Caco-2 (cell line): ENCODE measurements around the gene FAS. TPM values are rescaled to one million over a fixed set of nuclear protein-coding genes. Genes with fewer than 3 reads are reported as not detected.

ENCODE experiments used
- BruUV-seq: library from RNA; stranded (reverse); fragments of 400-500 nt; replicated peaks from 2 replicates; lab custom pipeline; 2021; lab: Mats Ljungman, UMichigan
- CTCF ChIA-PET: fragments of 300-600 bp; sonication (Branson Sonifier 250); formaldehyde crosslinking; loops from one replicate; lab custom pipeline; 2022; ENCODE audit warnings: antibody characterized with exemption; lab: Charles Lee
- POLR2A ChIA-PET: fragments of 300-600 bp; sonication (Branson Sonifier 250); formaldehyde crosslinking; loops from one replicate; lab custom pipeline; 2022; ENCODE audit warnings: antibody characterized with exemption; lab: Charles Lee
- DNase-seq, 2 experiments: peaks; one replicate each; pipeline versions ENCODE4 v3.0.0 to v3.0.0-alpha.2; 2020 to 2022
- H3K27me3 ChIP-seq: replicated peaks from 2 replicates; pipeline ENCODE4 v1.6.0; 2011; ENCODE audit warnings: low read length; ENCODE audit not compliant: control insufficient read depth, insufficient read depth
- H3K36me3 ChIP-seq: 2 replicates; pipeline ENCODE4 v1.5.1; 2011; ENCODE audit warnings: low read length; ENCODE audit not compliant: control insufficient read depth, insufficient read depth
- H3K4me1 ChIP-seq: fragments of 250-450 bp; sonication (Bioruptor Pico); 2 replicates; pipeline ENCODE4 v1.5.1; 2020; ENCODE audit warnings: mild to moderate bottlenecking
- H3K4me3 ChIP-seq: 2 replicates; pipeline ENCODE4 v1.5.1; 2011; ENCODE audit warnings: low read depth, mild to moderate bottlenecking, control low read depth, low read length
- H3K9me3 ChIP-seq: fragments of 250-450 bp; sonication (Bioruptor Pico); 2 replicates; pipeline ENCODE4 v1.5.1; 2020; ENCODE audit warnings: mild to moderate bottlenecking, moderate library complexity
- H3K27ac Mint-ChIP-seq: one replicate; pipeline ENCODE4 v1.8.0; 2022; ENCODE audit warnings: mixed read lengths; ENCODE audit not compliant: unreplicated experiment
- H3K27me3 Mint-ChIP-seq: one replicate; pipeline ENCODE4 v1.8.0; 2022; ENCODE audit warnings: mixed read lengths; ENCODE audit not compliant: insufficient read depth, unreplicated experiment
- H3K36me3 Mint-ChIP-seq: one replicate; pipeline ENCODE4 v1.8.0; 2022; ENCODE audit warnings: mild to moderate bottlenecking, mixed read lengths; ENCODE audit not compliant: insufficient read depth, unreplicated experiment
- H3K4me1 Mint-ChIP-seq: one replicate; pipeline ENCODE4 v1.8.0; 2022; ENCODE audit warnings: low read depth, mixed read lengths; ENCODE audit not compliant: unreplicated experiment
- H3K4me3 Mint-ChIP-seq: one replicate; pipeline ENCODE4 v1.8.0; 2022; ENCODE audit warnings: mild to moderate bottlenecking, moderate library complexity, mixed read lengths; ENCODE audit not compliant: unreplicated experiment
- H3K9me3 Mint-ChIP-seq: one replicate; pipeline ENCODE4 v1.8.0; 2022; ENCODE audit warnings: mixed read lengths; ENCODE audit not compliant: unreplicated experiment
- CTCF ChIP-seq, 2 experiments: fragments of 200-600 bp in 1 of 2; IDR thresholded peaks; 1 replicate in 1 of 2; 2 replicates in 1 of 2; pipeline versions ENCODE4 v1.5.1 to v1.8.0; 2011 to 2022; ENCODE audit warnings: antibody characterized with exemption in 1 of 2, control low read depth in 1 of 2, inconsistent platforms in 1 of 2, low read depth in 1 of 2, low read length in 1 of 2, mild to moderate bottlenecking in 1 of 2, moderate library complexity in 1 of 2; ENCODE audit not compliant: insufficient read depth in 1 of 2, severe bottlenecking in 1 of 2, unreplicated experiment in 1 of 2
- intact Hi-C: fragments of 100-400 bp; cut with micrococcal nuclease; formaldehyde crosslinking; loops from one replicate; pipeline ENCODE4 v1.10.0; 2022; ENCODE audit not compliant: unreplicated experiment
- total RNA-seq: library from RNA; stranded (reverse); gene quantifications from 2 replicates; pipeline ENCODE4 v1.2.3, GENCODE V29; 2022

The FAS gene
- total RNA-seq, 1 experiment from 2014 or later = not detected

GRCh38 chr10:88992921-88993524, 2.4 kb downstream of the FAS start:
- H3K27me3 Mint-ChIP-seq = peaks cover 27% of the 10 kb centered on the region
- H3K36me3 Mint-ChIP-seq = no peaks in the 10 kb centered on the region
- H3K4me1 Mint-ChIP-seq = no peaks in the 10 kb centered on the region
- H3K27ac Mint-ChIP-seq = no peak overlapping the region
- peak overlapping the region; percentile 4 for H3K4me3 Mint-ChIP-seq
- Histone ChIP-seq H3K36me3 (no peaks in the 10 kb centered on the region), H3K4me3 (no peak overlapping the region), H3K27me3 (peaks cover 2% of the 10 kb centered on the region; the same call in 1 of the 2 replicates), H3K4me1 (peaks cover 5% of the 10 kb centered on the region; the same call in 1 of the 2 replicates), H3K9me3 (no peaks in the 10 kb centered on the region)
- ChIA-PET POLR2A (no interaction called here), CTCF (no interaction called here)
- TF ChIP-seq CTCF (IDR thresholded peaks at IDR 0.05; ENCODE audit: insufficient read depth in 1 of 2, low read depth in 1 of 2, low read length in 1 of 2, severe bottlenecking in 1 of 2, unreplicated experiment in 1 of 2) = no peak
- BruUV-seq = no TSS peak
- no peak for DNase-seq
- intact Hi-C loops = no loop called here
- no peaks in the 10 kb centered on the region for H3K9me3 Mint-ChIP-seq

- BruUV-seq = no TSS peak
- Mint-ChIP-seq H3K4me3 (no peak overlapping the region), H3K27me3 (peaks cover 25% of the 10 kb centered on the region), H3K27ac (no peak overlapping the region), H3K9me3 (no peaks in the 10 kb centered on the region), H3K36me3 (no peaks in the 10 kb centered on the region), H3K4me1 (no peaks in the 10 kb centered on the region)
- ChIA-PET CTCF (no interaction called here), POLR2A (no interaction called here)
- DNase-seq = no peak
- H3K9me3 ChIP-seq = no peaks in the 10 kb centered on the region
- no peak for TF ChIP-seq CTCF (IDR thresholded peaks at IDR 0.05; ENCODE audit: insufficient read depth in 1 of 2, low read depth in 1 of 2, low read length in 1 of 2, severe bottlenecking in 1 of 2, unreplicated experiment in 1 of 2)
- no peaks in the 10 kb centered on the region for H3K36me3 ChIP-seq
- no peak overlapping the region for H3K4me3 ChIP-seq
- peaks cover 2% of the 10 kb centered on the region; the same call in 1 of the 2 replicates for H3K27me3 ChIP-seq
- H3K4me1 ChIP-seq = peaks cover 5% of the 10 kb centered on the region; the same call in 1 of the 2 replicates
- intact Hi-C loops = no loop called here
Measured at GRCh38 chr10:88994019-88994418, 3.4 kb downstream of the FAS start.

- no peak overlapping the region for H3K27ac Mint-ChIP-seq
- H3K27me3 Mint-ChIP-seq = peaks cover 15% of the 10 kb centered on the region
- no peak overlapping the region for H3K4me3 Mint-ChIP-seq
- no peak for TF ChIP-seq CTCF (IDR thresholded peaks at IDR 0.05; ENCODE audit: insufficient read depth in 1 of 2, low read depth in 1 of 2, low read length in 1 of 2, severe bottlenecking in 1 of 2, unreplicated experiment in 1 of 2)
- intact Hi-C loops = no loop called here
- ChIA-PET POLR2A (no interaction called here), CTCF (no interaction called here)
- Histone ChIP-seq H3K27me3 (peaks cover 2% of the 10 kb centered on the region; the same call in 1 of the 2 replicates), H3K9me3 (no peaks in the 10 kb centered on the region), H3K36me3 (no peaks in the 10 kb centered on the region), H3K4me3 (no peak overlapping the region), H3K4me1 (peaks cover 3% of the 10 kb centered on the region; the same call in 1 of the 2 replicates)
- H3K9me3 Mint-ChIP-seq = no peaks in the 10 kb centered on the region
- BruUV-seq = no TSS peak
- no peaks in the 10 kb centered on the region for H3K36me3 Mint-ChIP-seq
- H3K4me1 Mint-ChIP-seq = no peaks in the 10 kb centered on the region
- no peak for DNase-seq
Measured at GRCh38 chr10:88995156-88995876, 4.7 kb downstream of the FAS start.
